Suprapubic skin (tissue), 3 donors: Measurements from ENCODE around the gene FAM83G.

Source experiments
- CTCF ChIP-seq, 2 donors: fragments of 200-600 bp in 1 of 2; fragments of 450-650 bp in 1 of 2; sonication (generic) in 1 of 2; IDR thresholded peaks; one replicate each; pipeline ENCODE4 v1.5.1; 2016 to 2019; ENCODE audit warnings: antibody characterized with exemption in 2 of 2, mild to moderate bottlenecking in 1 of 2, moderate library complexity in 1 of 2
- EP300 ChIP-seq: sonication (generic); formaldehyde crosslinking; IDR thresholded peaks from one replicate; pipeline ENCODE4 v1.6.1; 2017; ENCODE audit warnings: antibody characterized with exemption
- POLR2A ChIP-seq, 2 donors: fragments of 450-650 bp; IDR thresholded peaks; one replicate each; pipeline ENCODE4 v1.6.1; 2017; ENCODE audit warnings: antibody characterized with exemption in 2 of 2, mild to moderate bottlenecking in 2 of 2, moderate library complexity in 2 of 2

- no peak for TF ChIP-seq EP300
- TF ChIP-seq CTCF (IDR thresholded peaks at IDR 0.05) = no peak
- TF ChIP-seq POLR2A (IDR thresholded peaks at IDR 0.05) = no peak
These were observed 23.8 kb downstream of the FAM83G start for GRCh38 chr17:18980682-18981334.
